Measurements from ENCODE around the gene WDR70.
"Not testable (repeated sequence)": the region's sequence is repeated elsewhere in the genome, so short reads cannot be mapped to it uniquely, and the experiment has no call there.

Gene WDR70

DNA sequence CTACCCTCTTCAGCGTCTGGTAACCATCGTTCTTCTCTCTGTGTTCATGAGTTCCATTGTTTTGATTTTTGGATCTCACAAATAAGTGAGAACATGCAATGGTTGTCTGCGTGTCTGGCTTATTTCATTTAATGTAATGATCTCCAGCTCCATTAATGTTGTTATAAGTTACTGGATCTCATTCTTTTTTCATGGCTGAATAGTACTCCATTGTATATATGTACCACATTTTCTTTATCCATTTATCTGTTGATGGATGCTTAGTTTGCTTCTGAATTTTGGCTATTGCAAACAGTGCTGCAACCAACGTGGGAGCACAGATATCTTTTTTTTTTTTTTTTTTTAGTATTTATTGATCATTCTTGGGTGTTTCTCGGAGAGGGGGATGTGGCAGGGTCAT is 139.2 kb downstream of the WDR70 start:
- not testable (repeated sequence) for DNase-seq

DNA sequence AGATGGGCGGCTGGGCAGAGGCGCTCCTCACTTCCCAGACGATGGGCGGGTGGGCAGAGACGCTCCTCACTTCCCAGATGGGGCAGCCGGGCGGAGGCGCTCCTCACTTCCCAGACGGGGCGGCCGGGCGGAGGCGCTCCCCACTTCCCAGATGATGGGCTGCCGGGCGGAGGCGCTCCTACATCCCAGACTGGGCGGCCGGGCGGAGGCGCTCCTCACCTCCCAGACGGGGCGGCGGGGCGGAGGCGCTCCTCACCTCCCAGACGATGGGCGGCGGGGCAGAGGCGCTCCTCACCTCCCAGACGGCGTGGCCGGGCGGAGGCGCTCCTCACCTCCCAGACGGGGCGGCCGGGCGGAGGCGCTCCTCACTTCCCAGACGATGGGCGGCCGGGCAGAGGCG is 140.2 kb downstream of the WDR70 start:
- DNase-seq, result no peak

DNA sequence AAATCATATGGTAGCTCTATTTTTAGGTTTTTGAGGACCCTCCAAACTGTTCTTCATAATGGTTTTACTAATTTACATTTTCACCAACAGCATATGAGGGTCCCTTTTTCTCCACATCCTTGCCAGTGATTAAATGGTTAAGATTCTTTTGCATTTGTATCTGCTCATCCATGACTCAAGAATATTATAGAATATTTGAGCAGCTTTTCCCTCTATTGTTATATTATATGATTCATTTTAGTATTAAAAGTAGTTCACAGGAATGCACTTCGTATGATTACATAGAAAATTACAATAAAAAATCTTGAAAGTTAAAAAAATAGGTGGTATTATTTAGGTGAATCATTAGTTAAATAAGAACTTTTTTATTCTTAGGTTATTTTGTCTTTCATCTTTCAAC is 140.7 kb downstream of the WDR70 start:
- DNase-seq, result no peak

DNA sequence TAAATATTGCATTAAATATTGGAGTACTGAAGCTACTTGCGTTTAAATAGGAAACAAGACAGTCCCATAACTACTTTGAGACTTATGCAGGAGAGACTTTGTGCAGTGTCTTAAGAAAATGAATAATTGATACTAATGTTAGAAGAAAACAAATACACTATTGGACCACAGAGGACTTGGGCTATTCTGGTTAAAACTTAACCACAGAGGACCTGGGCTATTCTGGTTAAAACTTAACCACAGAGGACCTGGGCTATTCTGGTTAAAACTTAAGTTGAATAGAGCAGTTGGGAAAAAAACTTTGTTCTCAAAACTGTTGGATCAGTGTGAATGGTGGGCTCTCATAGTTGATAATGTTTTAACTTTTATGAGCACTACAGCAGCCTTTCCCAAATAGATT is 141.7 kb downstream of the WDR70 start:
- no peak for DNase-seq

DNA sequence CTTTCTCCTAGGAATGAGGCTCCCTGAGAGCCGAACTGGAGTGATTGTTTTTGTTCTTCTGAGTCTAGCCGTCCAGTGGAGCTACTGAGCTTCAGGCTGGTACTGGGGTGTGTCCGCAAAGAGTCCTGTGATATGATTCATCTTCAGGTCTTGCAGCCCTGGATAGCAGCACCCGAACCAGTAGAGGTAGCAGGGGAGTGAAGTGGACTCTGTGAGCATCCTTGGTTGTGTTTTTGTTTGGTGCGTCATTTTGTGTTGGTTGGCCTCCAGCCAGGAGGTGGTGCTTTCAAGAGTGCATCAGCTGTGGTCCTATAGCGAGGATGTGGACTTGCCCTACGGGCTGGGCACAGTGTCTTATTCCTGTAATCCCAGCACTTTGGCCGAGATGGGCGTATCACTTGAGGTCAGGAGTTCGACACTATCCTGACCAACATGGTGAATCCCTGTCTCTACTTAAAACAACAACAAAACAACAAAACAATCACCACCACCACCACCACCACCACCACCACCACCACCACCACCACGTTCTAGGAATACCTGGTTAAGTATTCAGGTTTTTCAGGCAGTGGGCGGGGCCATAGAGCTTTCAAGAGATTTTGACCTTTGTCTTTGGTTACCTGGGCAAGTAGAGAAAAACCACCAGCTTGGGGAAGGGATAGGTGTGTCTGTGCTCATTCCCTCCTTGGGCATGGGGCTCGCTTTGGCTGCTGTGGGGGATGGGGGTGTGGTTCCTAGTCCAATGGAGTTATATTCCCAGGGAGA is 154.0 kb downstream of the WDR70 start:
- no peak for DNase-seq

DNA sequence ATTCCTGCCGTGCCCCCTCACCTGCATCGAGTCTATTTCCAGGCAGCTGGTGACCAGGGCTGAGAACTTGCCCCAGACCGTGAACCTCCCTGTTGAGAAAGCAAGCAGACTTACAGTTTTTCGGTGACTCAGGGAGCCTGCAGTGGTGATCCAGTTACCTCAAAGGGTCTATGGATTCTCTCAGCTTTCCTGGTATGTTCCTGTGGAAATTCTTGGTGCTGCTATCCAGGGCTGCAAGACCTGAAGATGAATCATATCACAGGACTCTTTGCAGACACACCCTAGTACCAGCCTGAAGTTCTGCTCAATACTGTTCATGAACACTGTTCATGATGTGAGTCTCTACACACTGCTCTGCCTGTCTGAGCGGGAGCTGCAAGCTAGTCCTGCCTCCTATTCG is 154.7 kb downstream of the WDR70 start:
- DNase-seq, result no peak

DNA sequence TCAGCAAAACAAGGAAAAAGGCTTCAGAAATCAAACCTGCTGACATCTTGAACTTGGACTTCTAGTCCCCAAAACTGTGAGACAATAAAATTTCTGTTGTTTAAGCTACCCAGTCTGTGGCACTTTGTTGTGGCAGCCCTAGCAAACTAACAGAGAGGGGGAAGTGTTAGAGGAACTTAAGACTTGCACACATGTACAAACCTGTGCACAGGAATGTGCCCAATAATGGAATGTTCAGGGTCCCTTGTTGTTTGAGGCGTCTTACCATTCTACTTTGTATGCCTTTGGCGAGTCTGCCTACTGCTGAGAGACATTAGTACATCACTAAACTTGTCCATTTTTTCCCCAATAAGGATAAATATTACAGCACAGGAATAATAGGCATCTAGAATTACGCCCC is 160.3 kb downstream of the WDR70 start:
- no peak for DNase-seq

DNA sequence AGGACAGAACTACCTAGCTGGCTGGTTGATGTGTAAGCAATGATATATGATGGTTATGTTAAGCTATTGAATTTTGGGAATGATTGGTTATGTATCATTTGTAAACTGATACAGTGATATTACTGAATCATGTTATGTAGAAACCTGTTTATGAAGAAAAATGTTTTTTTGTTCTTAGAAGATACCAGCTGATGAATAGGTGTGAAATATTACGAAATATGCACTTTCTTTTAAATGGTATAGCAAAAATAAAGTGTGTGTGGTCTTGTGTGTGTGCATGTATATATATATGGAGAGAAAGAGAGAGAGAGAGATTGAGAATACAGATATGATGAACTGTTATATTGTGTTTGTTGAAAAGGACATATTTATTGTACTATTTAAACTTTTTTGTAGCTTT is 164.1 kb downstream of the WDR70 start:
- no peak for DNase-seq

DNA sequence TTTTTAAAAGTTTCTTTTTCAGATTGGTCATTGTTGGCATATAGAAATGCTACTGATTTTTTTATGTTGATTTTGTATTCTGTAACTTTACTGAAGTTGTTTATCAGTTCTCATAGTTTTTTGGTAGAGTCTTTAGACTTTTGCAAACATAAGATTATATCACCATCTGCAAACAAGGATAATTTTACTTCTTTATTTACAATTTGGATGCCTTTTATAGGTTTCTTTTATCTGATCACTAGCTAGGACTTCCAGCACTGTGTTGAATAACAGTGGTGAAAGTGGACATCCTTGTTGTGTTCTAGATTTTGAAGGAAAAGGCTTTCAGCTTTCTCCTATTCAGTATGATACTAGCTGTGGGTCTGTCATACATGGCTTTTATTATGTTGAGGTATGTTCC is 170.3 kb downstream of the WDR70 start:
- no peak for DNase-seq

DNA sequence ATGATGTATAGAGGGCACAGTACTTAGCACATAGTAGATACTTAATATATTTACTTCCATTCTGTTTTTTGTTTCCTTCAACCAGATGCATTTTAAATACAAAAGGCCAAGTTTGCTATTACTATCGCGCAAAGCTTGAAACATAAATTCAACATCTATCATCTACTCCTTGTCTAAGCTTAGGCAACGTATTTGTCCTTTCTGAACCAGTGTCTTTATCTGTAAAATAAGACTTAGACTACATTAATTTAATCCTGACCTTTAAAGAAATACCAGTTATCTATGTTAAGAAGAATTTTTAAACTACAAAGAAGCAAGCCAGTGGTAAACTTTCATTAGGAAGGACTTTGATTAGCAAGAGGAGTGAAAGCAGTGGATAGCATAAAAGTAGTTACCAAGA is 173.0 kb downstream of the WDR70 start:
- DNase-seq, result no peak

DNA sequence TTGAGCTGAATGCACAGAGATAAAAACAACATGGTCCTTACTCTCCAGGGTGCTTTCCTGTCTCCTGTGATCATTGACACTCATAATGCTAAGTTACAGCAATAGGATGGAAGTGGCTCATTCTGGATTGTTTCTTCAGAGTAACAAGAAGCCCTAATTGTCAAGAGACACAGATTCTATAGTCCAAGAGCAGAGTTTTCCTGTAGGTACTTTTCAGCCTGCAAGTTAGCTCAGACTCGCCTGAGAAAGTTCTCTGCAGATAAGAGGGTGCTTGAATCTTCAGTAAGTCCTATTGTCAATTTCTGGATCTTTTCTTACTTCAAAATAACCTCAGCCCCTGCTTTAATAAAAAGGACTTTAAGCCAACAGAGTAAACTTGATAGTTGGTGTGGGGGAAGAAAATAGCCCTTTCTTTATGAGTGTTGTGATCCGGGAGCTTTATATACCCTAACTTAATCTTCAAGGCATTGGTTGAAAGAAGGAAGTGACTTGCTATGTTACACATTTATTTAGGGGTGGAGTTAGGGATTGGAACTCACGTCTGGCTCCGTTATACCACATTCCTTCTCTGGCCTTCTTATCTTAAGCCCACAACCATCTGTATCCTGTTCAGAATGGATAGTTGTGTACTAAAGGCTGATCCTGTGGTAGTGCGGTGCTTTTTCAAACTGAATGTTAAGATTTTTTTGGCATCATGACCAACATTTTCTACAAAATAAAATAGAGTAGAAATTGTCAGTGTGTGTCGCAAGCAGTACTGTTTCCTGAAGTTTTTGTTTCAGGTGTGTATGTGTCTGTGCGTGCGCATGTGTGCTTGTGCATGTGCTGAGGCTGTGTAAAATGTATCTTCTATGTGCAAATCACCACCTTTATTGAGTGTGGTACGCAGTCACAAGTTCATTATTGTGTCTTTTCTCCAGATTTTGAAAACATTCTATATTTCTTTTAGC is 173.9 kb downstream of the WDR70 start:
- DNase-seq, result peak in 1 of 2 donors; percentile 99

DNA sequence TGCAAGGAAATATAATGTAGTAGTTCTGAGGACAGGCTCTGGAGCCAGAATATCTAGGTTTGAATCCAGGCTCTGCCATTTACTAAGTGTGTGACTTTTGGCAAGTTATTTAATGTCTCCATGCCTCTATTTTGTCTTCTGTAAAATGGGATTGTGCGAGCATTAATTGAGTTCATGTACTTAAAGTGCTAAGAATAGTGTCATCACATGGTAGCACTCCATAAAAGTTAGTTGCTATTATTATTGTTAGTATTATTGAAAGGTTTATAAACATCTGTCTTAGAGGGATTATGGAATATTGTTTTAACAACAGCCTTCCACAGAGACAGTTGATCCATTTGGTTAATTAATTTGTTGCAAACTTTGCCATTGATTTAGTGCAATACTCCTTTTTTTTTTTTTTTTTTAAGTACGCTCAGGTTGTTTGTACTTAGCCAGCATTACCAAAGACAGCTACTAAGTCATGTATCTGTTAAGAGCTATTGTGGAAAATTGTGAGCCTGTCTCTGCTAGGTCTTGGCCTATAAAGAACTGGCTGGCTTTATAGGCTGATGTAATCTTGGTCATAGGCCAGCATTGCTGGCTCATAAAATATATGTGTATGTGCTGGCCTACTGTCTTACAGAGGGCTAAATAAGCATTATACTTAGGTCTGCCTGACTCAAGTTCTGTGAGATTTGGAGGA is 174.7 kb downstream of the WDR70 start:
- no peak for DNase-seq

DNA sequence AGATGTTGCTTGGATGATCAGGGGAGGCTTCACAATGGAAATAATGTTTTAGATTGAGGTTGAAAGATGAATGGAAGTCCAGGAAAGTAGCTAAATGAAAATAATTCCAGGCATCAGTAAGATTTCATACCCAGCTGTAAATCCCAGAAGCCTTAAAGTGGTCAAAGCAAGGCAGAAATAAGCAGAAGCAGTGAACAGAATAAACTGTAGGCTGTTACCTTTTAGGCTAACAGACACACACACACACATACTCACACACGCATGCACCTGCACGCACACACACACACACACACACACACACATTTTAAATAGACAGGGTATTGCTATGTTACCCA is 175.3 kb downstream of the WDR70 start:
- DNase-seq, result no peak

DNA sequence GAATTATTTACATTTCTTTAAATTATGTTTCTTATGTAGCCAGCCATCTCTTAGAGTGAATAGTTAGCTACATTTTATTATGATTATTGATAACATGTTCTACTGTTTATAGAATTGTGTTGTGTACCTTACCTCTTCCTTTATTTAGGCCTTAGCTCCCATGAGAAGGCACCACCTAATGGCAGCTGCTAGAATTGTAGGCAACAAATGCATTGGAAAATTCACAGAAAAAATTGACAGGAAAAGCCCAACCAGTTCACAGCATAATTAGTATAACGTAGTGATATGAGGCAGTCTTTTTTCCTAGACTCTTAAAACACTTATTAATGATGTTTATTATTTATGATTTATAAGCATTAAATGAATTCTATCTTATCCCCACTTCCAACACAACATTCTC is 175.8 kb downstream of the WDR70 start:
- DNase-seq, result no peak

DNA sequence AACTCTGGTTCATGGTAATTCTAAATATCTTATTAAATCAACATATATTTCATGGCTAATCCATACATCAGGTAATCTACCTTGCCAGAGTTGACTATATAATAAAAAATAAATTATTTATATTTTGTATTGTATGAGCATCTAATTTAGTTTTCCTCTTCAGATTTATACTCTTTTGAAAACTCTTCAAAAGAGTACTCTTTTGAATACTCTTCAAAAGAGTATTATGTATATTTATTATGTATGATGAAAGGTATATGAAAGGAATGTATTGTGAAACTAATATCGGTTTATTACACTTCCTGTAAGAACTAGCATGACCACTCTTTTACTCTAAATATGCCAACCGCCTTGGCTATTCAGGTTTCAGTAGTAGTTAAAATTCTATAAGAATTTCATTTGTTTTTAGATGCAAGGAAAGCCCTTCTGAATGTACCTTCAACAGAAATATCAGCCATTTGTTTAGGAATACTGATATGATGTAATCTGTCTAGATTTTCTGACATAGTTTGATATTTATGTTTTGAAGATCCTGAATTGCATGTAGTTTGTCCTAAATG is 178.7 kb downstream of the WDR70 start:
- DNase-seq, result no peak

DNA sequence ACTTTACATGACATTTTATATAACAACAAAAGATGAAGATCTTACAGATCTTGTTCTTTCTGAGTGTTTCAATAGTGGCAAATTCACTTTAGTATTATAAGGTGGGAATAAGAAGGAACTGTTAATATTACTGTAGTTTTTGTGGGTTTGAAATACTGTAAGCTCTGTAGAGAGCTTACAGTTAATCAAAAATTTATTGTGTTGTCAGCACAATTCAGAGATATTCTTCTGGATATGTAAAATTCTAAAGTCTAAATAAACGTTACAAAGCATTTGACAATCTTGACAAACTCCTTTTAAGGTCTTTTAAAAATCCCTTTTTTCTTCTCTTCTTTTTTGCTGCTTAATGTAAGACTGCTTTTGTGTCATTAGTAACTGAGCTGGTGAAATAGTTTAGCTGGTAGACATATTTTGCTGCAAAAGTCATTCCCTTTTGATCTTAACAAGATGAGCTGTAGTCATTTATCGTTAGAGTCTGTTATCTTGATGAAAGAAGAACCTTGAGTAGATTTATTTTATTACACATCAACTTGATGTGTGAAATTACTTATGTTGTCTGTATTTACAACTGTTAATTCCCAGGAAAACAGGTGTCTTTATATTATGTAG is 186.0 kb downstream of the WDR70 start:
- no peak for DNase-seq

DNA sequence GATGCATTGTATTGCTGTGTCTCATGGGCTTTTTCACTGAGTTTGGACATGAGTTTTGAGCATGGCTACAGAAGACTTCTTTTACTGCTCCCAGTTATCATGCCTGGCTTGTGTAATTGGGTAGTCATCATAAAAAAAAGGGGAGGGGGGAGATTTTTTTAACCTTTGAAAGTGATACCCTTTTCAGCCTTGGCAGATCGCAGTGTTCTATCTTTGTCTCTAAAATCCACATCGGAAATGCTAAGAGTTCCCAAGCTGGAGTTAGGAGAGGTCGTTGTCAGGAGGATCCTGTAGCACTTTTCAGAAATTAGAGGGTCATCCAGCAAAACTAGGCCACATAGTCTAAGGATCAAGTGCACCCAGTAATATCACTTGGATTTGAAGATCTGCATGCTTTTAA is 188.4 kb downstream of the WDR70 start:
- DNase-seq, result no peak

DNA sequence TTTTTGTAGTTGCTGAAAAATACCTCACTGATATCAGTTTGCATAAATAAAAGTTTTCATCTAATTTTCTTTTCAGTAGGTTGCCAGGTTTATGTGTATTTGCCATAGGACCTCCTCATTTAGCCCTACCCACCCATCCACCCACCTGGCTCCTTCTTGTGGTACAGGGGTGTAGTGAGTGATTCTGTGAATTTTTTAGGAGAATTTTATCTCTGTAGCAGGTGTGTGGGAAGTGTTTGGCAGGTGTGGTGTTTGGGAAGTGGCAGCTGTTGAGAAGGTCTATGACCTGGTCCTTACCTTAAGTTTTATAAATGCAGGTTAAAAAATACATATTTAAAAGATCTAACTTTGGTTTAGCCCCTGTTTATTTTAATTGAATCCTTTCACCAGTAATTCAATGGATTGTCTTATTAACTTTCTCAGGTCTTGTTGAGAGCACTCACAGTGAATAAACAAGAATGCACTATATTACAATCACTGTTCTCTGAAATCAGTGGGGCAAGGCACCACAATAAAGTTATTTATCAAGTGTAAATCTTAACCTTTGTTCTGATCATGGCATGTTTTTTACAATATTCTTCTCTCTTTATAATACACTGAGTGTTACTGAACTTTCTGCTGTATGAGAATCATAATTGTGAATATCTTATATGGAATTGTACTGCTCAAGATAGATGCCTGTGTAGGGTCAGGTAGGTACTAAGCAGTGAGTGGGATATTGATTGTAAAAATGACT is 189.1 kb downstream of the WDR70 start:
- no peak for DNase-seq

DNA sequence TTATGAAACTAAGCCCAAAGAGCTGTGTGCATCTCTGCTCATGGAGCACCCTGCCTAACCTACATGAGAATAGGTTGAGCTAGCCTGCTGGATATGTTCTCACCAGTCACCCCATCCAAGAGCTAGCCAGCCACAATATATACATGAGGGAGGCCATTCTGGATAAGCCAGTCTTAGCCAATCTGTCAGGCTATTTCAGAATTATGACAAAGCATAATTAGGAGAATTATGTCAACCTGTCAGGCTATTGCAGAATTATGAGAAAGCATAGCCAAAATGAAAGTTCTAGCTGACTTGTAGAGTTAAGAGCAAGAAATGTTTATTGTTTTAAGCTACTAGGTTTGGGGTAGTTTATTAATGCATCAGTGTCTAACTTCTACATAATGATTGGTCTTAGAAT is 189.8 kb downstream of the WDR70 start:
- no peak for DNase-seq

DNA sequence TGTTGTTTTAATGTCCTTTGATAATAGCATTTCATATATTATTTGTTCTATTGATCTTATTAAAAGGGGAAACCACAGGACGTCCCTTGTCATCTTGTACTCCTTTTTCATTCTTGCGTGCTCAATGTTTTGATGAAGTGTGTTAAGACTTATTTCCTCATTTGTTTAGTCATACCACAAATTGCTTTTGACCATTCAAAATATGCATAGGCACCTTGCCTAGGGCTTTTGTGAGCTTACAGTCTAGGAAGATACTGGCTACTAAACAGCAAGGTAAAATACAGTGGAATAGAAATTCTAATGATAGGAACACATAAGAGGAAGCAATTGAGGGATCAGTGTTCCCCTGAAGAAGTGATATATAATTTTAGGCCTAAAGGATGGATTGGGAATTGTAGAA is 190.3 kb downstream of the WDR70 start:
- DNase-seq, result no peak

DNA sequence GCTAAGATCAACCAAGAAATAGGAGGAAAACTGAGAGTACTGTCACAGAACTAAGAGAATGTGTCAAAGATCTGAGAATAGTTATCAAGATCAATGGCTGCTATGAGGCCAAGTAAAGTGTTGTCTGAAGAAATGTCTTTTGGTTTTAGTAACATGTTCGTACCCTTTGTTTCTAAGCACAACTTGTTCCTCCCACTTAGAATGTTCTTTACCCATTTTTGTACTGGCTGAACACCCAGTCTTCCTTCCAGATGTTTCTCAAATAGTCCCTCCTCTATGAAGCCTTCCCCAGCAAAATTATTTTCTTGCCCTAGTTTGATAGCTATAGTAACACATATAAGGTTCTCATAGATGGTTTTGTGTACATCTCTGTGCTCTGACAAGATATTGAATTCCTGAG is 191.5 kb downstream of the WDR70 start:
- no peak for DNase-seq

DNA sequence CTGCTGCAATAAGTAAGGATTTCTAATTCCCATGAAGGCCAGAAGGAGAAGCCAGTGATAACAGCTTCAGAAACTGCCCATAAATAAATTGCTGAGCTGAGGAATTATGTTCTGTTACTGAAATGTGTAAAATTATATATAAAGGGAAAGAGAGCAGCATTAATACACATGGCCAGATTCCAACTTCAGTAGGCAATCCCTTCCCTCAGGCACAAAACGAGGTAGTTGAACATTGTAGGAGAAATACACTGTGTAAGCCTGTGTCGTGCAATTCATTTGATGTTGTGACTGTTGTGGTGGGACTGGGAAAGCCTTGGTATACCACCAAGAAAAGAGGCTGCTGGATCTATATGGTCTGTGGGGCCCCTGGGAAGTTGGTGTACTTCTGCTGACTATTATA is 192.9 kb downstream of the WDR70 start:
- DNase-seq, result no peak

Measured in bone marrow (tissue), 2 donors.